Middle frontal gyrus (tissue), 1 donor: ENCODE measurements around the gene C1QTNF7.

Source experiments
- DNase-seq: peaks from one replicate; pipeline ENCODE4 v3.0.0-alpha.2; 2015; ENCODE audit warnings: low spot score; ENCODE audit errors: extremely low spot score

Gene C1QTNF7, protein sequence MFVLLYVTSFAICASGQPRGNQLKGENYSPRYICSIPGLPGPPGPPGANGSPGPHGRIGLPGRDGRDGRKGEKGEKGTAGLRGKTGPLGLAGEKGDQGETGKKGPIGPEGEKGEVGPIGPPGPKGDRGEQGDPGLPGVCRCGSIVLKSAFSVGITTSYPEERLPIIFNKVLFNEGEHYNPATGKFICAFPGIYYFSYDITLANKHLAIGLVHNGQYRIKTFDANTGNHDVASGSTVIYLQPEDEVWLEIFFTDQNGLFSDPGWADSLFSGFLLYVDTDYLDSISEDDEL

DNA sequence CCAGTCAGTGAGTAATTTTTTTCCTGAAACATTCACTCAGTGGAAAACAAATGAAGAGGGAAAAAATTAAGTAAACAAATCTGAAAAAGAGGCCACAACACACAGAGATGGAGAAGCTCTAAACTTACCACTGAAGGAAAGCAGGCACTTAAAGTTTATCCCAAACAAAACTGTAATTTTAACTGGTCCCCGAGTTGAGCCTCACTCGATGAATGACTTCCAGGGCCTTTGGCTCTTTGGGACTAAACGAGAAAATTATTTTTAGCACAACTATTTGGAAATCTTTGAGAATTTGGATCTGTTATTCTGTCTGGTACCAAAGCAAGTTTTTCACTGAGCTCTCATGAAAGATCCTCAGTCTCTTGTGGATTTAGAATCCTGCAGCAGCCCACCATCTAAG lies at the start of gene C1QTNF7:
Gene C1QTNF7 (plus strand): TSS at position 333 of the 400 bp plus-strand sequence. CDS start 7,711 bp downstream, outside the sequence.
- DNase-seq = no peak

DNA sequence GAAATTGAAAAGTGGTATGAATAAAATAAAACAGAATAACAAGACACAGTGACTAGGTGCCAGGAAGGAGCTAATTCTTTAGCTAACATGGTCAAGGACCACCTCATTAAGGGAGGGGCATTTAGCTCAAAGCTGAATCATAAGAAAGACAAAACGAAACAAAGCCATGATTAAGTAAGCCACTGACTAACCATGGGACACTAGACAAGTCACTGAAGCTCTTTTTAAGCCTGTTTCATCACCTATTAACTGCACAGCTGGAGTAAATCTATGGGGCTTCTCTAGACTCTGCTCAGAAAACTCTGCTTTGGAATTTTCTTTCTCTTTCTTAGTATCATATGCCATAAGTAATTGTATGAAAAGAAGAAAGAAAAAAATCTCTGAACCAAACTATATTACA lies 49.8 kb upstream of the C1QTNF7 start:
- DNase-seq = no peak

DNA sequence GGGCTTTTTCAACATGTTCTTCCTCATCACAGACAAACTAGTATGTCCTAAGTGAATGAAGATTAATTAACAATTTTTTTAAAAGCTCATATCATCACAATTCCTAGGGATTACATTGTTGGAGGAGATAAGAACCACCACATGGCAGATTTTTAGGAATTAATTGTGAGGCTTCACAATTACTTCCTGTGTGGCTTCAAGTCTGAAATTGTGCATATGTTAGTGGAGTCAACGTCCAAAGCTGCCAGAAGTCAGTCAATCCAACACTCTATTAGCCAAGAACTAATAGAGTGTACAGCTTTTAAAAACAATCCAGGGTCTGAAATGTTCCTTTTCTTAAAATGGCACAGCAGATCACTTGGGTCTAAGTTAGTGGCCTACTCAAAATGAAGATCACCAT lies 49.3 kb upstream of the C1QTNF7 start:
- DNase-seq = no peak

DNA sequence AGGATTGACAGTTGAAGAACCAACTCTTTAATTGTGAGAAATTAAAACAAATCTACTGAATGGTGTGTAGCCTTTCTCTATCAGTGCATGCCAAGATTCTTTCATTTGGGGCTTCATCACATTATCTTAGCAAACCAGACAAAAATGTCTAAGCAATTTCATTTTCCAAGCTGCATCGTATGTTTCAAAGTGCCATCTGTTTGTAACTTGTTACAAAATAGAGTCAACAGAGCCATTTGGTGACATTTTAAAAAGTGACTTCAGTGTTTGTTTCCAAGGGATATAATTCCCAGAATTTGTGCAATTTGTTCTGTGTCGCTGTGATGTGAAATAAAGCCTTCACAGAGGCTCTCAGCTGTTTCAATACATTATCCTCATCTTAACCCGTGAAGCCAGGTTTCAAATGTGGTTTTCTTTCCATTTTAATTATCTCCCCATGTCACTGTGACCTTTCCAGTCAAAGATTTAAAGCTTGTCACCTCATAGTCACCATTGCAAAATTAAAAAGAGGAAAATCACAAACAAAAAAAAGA lies 46.0 kb upstream of the C1QTNF7 start:
- no peak for DNase-seq

DNA sequence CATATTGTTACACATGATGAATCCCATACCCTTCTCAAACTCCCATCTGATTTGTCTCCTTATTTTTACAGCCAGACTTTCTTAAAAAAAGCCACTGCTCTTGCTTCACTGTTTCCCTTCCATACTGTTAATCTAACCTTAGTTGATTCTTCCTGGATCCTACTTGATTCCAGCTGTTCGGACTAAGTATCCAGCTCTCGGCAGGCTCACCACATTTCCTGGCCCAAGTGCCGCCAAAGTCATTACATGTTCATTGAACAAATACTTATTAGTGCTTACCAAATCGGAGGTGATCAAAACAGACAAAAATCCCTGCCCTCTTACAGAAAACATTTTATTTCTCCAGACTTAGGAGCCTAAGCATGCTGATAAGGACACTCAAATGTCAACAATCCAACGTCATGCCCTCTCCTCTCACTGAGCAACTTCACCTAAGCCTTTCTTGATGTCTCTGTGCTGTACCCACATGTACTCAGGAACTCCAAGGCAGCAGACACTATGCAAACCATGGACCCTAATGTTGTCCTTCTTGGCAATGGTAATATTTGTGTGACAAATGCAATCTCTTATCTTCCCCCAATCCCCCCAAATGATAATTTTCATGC lies 45.1 kb upstream of the C1QTNF7 start:
- DNase-seq = no peak

DNA sequence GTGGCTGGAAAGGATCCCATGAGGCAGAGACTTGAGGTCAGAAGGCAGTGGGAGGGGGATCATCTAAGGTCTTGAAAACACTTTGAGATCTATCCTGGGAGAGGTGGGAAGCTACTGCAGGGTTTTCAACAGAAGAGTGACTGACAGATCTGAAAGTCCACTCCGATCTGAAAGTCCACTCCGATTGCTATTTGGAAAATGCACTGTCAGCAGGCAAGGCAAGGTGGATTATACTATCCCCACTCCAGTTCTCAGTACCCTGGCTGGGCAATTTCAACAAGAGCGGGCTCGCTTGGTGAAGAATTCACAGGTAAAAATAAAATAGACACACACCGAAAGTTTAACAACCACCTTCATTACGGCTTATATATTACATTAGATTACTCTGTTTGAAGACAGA lies 42.3 kb upstream of the C1QTNF7 start:
- DNase-seq = no peak

DNA sequence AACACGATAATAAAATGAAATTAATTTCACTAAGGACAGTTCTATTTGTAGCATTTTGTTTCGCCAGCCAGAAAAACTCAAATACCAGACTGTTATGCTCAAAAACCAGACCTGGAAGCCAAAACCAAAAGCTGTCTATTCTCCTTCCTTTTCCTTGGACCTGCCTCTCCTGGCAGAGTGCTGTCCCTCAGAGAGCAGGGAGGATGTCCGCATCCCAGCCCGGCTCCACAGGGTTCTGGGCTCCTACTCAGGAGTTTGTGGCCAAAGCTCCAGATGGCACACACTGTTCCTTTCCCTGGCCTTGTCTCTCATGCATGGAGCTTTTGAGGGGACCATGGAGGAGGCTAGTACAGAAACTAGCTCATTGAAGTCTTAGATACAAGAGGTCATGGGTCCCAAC lies 41.9 kb upstream of the C1QTNF7 start:
- no peak for DNase-seq

DNA sequence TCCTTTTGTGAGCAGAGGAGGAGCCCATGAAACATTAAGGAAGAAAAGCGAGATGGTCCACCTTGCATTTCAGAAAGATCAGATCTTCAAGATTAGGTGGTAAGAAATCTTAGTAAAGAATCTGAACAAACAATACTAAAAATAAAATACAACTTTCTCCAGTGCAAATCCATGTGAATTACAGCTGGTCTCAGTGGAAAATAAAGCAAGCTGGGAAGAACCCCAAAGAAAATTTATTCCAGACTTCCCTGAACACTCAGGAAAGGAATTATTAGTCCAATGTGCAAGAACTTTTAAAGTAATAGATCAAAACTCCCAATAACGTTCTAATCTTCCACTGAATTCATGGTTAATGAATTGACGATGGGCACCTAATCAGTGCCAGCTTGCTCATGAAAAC lies 37.3 kb upstream of the C1QTNF7 start:
- DNase-seq = no peak

DNA sequence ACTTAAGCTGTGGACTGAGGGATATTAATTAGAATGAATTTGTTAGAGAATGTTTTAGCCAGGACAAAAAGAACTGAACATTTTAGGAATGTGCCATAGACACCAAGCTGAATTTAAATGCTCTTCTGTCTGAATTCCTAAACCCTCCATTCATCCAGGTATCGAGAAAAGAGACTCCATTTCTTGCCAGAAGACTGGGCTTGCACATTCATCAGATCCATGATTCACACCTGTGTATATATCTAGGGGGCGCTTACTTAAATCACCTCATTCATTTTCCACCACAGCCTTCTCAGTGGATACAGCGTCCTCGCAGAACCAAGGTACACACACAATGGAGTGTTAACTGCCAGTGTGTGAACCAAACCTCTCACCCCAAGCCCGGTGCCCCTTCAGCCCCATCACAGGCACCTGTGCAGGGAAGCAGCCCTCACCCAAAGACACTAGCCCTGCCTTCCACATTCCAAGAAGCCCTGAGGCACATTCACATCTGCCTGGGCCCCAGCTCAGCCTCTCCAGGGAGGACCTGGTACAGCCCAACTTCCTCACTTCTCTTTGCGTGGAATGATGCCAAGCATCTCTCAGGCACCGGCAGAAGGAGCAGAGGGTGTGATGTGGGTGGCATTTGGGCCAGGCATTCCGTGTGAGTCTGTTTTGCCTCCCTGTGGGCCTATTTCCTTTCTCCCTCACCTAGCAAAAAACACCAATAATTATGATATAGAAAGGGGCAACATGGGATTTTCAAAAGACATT lies 35.6 kb upstream of the C1QTNF7 start:
- no peak for DNase-seq

DNA sequence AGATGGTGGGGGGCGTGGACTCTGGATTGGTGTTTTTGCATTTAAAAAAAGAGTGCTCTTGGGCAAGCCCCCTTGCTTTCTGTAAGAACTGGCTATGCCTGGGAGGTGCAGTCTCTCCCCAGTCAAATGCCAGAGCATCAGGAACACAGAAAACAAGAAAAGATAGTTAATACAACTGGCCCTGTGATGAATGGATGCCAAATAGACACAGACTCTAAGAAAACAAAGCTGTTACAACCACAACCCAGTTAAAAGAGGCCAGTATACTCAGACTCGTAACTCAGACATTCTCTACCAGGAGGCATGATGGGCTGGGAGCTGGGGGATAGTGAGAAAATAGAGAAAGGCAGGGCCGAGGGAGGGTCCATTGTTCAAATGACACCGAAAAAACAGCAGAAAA lies 32.5 kb upstream of the C1QTNF7 start:
- no peak for DNase-seq

DNA sequence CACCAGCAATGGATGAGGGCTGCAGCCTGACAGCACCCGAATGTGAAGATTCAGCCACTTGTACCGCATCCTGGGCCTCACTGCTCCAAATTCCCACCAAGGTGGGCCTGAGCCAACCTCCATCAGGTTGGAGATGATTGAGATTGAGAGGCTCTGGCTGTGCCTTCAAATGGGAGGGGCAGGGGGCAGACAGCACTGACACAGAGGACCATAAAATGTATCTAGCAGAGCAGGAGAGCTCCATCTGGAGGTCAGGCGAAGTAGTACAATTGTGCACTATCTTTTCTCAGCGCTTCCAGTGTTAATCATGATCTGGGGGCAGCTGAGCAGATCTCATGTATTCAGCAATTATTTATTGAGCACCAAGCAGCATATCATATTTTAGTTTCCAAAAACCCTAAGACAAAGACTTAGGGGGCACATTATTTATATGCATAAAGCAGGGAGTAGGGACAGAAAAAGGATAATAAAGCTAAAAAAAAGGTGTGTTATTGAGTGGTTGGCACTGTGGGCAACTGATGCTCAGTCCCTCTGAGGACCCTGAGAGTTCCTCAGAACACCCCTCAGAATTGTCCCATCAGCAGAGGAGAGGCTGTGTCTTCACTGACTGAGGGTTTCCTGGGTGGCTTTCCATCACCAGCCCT lies 31.6 kb upstream of the C1QTNF7 start:
- DNase-seq = no peak

DNA sequence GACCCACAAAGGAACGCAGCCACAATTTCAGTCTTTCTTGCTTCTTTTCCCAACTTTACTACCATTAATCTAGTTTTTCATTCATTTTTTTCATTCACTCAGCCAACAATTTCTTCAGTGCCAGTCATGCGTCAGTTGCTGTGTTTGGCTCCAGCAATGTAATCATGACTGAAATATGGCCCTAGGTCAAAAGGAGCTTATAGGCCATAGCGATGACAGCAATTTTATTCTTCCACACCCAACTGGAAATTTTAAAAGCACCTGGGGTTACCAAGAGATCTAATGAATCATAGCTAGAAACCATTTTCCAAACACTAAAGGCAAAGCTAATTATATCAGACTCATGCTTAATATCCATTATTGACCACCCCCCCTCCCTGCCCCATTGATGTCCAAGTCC lies 29.8 kb upstream of the C1QTNF7 start:
- no peak for DNase-seq

DNA sequence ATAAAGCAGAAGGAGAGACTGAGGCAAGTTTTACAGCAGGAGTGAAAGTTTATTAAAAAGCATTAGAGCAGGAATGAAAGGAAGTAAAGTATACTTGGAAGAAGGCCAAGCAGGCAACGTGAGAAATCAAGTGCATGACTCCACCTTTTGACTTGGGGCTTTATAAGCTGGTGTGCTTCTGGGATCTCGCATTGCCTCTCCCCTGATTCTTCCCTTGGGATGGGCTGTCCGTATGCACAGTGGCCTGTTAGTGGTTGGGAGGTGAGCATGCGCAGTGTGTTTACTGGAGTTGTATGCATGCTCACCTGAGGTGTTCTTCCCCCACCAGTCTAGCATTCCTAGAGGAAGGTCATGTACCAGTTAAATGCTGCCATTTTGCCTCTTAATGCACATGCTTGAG lies 29.1 kb upstream of the C1QTNF7 start:
- DNase-seq = no peak

DNA sequence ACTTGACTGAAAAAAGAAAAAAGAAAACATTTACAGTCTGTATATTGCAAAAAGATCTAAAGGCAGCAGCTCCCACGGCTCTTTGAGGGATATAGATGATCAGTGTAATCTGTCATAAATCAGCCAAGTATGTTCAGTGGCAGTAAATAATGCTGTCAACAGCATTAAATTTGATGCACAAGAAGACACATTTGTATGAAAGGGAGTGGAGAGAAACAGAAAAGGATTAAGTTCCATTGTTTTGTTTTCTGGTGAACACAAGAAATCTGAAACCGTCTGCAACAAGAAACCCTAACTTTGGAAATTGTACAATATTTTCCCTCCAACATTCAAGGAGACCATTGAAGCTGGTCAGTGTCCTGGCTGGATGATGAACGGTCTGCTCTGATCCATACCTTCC lies 27.6 kb upstream of the C1QTNF7 start:
- DNase-seq = no peak

DNA sequence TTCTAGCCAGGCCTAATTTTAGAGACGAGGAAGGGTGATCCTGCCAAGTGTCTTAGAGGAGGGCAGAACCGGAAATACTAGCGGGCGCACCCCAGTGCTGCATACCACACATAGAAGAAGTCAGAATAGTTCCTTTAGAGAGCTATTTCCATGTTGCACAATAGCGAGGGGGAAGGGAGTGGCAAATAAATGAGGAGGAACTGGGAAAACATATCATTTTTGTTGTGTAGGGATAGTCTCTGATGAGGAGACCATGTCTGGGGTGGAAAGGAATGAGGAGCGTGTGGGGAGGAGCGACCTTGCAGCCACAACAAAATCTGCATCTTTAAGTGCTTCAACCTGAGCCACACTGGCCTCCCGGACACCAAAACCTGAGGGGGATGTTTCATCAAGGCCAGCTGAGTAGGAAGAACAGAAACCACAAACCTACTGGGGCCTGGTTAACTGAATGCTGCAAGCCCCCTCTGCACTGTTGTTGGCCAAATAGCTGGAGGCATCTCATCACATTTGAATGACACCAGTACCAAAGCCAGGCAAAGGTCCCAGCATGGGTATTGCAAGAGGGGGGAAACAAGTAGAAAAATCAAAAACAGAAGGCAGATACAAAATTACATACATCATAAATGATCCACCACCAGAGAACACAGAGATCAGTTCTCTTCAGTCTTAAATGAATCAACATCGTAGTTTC lies 26.7 kb upstream of the C1QTNF7 start:
- no peak for DNase-seq

DNA sequence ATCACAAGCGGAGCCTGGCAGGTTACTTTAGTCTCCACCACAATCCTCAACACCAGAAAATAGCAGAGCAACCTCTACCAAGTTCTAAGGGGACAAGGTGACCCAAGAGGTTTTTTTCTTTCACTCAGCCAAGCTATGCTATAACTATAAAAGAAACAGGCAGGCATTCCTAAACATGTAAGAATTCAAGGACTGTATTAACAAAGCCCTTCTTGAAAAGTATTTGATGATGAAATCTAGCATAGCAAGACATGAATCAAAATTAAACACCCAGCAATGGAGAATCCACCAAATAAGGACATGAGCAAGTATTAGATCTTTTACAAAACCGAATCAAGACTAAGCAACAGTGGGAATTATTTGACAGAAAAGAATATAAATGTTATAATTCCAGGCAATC lies 25.7 kb upstream of the C1QTNF7 start:
- DNase-seq = no peak

DNA sequence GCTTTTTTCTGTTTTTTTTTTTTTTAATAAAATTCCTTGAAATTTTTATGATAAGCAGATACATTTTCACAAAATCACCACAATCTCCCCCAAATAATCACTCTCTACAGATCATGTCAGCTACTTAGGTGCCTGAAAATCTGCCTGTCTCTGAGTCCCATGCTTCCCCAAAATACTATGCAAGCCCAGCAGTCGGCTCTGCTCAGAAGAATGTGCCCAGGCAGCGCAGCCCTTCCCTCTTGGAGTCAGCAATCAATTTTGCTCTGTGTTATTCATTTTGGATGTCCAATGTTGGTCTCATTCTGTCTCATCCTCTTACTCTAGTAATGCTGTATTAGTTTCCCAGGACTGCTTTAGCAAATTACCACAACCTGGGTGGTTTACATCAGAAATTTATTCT lies 24.9 kb upstream of the C1QTNF7 start:
- no peak for DNase-seq

DNA sequence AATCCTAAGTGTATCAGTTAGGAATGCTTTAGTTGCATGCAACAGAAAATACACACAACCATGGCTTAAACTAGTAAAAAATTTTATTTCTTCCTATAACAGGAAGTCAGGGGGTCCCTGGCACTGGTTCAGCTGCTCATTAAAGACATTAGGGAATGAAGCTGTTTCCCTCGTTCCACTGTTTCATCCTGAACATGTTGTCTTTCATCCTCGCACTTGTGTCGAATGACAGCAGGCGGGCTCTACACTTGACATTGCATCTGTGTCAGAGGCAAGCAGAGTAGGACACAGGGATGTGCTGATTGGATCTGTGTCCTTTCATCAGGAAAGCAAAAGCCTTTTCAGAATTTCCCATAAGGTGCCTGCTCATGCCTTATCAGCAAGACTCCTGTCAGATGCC lies 22.8 kb upstream of the C1QTNF7 start:
- DNase-seq = no peak

DNA sequence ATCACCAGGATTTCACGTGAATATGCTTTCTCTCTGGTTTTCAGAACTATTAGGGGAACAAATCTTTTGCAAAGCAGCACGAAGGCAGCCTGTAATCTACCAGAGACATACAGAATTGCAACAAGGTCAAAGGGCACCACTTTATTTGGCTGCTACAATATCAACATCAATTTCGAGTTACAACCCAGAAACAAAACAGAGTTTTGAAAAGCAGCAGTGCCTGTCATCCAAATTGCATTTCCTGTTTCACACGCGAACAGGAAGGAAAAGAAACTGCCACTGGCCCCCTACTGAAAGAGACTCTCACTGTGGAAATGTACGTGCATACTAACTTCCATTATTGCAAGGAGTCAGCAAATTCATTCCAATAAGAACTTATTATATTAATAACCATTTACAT lies 17.1 kb upstream of the C1QTNF7 start:
- DNase-seq = no peak

DNA sequence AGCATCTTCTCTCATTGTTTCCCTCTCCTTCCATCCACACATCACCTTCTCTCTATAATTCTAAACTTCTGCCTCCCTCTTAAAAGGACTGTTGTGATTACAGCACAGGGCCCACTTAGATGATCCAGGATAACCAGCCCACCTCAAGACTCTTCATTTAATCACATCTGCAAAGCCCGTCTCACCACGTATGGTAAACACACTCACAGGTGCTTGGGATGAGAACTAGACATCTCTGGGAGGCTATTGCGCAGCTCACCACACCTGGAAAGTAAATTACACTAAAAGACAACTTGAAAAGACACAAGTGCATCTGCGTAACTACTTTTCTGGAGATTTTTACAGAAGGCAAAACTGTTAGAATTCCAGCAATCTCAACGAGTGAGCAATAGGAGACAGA lies 15.4 kb upstream of the C1QTNF7 start:
- DNase-seq = no peak

DNA sequence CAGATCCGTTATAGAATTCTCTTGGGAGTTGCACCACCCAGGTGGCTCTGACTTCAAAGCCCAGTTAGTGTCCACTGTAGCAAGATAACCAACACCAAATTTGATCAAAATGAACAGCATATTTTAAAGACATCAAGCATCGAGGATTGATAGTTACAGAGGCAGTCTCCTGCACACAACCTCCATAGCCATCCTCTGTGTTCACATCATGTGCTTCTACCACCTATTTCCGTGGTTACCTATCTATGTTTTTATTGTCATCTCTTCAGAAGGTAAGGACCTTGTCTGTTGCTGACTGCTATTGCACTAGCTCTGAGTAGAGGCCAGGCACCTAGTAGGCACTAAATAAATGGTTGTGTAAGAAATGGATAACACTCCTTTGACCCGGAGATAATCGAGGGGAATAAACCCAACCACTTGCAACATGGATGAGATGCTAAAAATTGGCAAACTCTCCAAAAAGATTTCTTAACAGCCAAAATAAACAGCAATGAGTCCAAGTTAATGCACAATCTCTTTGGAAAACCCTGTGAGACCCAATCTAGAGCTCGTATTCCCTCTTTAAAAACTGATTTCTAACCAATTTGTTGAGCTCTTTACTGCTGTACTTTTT lies 14.7 kb upstream of the C1QTNF7 start:
- no peak for DNase-seq
